Adrenal gland (tissue), 12 donors: ENCODE data around the gene CPA4. TPM values are rescaled to one million over a fixed set of nuclear protein-coding genes. Genes with fewer than 3 reads are reported as not detected.

Experiments
- DNase-seq, 7 donors: peaks; one replicate each; pipeline ENCODE4 v3.0.0-alpha.2; 2019 to 2020
- H3K27ac ChIP-seq, 5 donors: fragments of 200-600 bp; sonication (generic) in 4 of 5; 1 replicate in 3 of 5; 2 replicates in 2 of 5; pipeline versions ENCODE4 v1.5.1 to v1.8.0; 2016 to 2020; ENCODE audit warnings: mild to moderate bottlenecking in 1 of 5
- H3K27me3 ChIP-seq: fragments of 200-600 bp; 2 replicates; pipeline ENCODE4 v1.8.0; 2021
- H3K36me3 ChIP-seq, 2 donors: fragments of 200-600 bp; replicated peaks in 1 of 2; 1 replicate in 1 of 2; 2 replicates in 1 of 2; pipeline versions ENCODE4 v1.5.1 to v1.8.0; 2018 to 2022
- H3K4me1 ChIP-seq, 2 donors: fragments of 200-600 bp; replicated peaks in 1 of 2; 1 replicate in 1 of 2; 2 replicates in 1 of 2; pipeline versions ENCODE4 v1.5.1 to v1.8.0; 2018 to 2021
- H3K4me3 ChIP-seq, 4 donors: fragments of 200-600 bp; sonication (generic) in 3 of 4; one replicate each; pipeline ENCODE4 v1.5.1; 2016 to 2018
- H3K9me3 ChIP-seq, 3 donors: fragments of 200-600 bp; sonication (generic) in 1 of 3; replicated peaks in 1 of 3; 1 replicate in 2 of 3; 2 replicates in 1 of 3; pipeline versions ENCODE4 v1.5.1 to v1.8.0; 2016 to 2021
- CTCF ChIP-seq, 6 experiments: fragments of 450-650 bp in 4 of 6; fragments of 200-600 bp in 2 of 6; sonication (generic) in 1 of 6; IDR thresholded peaks; 1 replicate in 5 of 6; 2 replicates in 1 of 6; pipeline versions ENCODE4 v1.5.1 to v1.8.0; 2016 to 2021; ENCODE audit warnings: antibody characterized with exemption in 6 of 6, mild to moderate bottlenecking in 2 of 6, moderate library complexity in 1 of 6
- POLR2A ChIP-seq, 2 donors: fragments of 450-650 bp; IDR thresholded peaks; one replicate each; pipeline ENCODE4 v1.6.1; 2017; ENCODE audit warnings: antibody characterized with exemption in 2 of 2, mild to moderate bottlenecking in 2 of 2, moderate library complexity in 1 of 2
- WGBS, 4 donors: extraction: QIAGEN DNeasy Blood & Tissue Kit in 2 of 4; methylation state at CpG; one replicate each; pipeline versions ENCODE4 v1.1.5 to v1.1.7; 2013 to 2017; 5-methylcytosine and 5-hydroxymethylcytosine counted together
- intact Hi-C, 2 donors: fragments of 100-400 bp; cut with DNase I; formaldehyde crosslinking; loops; one replicate each; pipeline versions ENCODE4 v1.14.1 to v1.15.0; 2022 to 2023
- polyA plus RNA-seq, 3 donors: library from polyadenylated mRNA; stranded (reverse); fragments of 200-250 nt in 2 of 3; fragments of 350-450 nt in 1 of 3; fragmentation: Illumina TruSeq in 1 of 3; extraction: RNeasy Lipid Tissue Mini Kit (QIAGEN cat#74804) in 1 of 3; gene quantifications; one replicate each; pipeline ENCODE4 v1.2.3, GENCODE V29; 2013 to 2014
- total RNA-seq, 9 donors: library from RNA; depleted of rRNA in 4 of 9; stranded (reverse); fragments of >200 nt in 4 of 9; fragments of 120-200 nt in 1 of 9; fragmentation: NEBNext Ultra II Directional in 1 of 9; extraction: Animal tissue kit (Norgen Biotek cat#: 25700) in 1 of 9; gene quantifications; one replicate each; pipeline versions ENCODE4 v1.1.0 to v1.2.4, GENCODE V29; 2013 to 2023
- donor health status: healthy with polysubstance abuse.
- donor health status: Bipolar disorder and iron deficiency.
- donor health status: DM: yes; HTN: yes; CAD: no.
- donor health status: DM: no; HTN: no; CAD: no.
- donor health status: DM: no; HTN: no; CAD: no.
- donor health status: DM: yes; HTN: yes; CAD: no.

The CPA4 gene
- total and polyA plus RNA-seq, 12 donors: 0.55 to 26.7 (median 2.4) TPM; not detected in 1

GRCh38 chr7:130322615-130323014 is 29.7 kb downstream of the CPA4 start:
- Histone ChIP-seq H3K4me1 (no peaks in the 10 kb centered on the region), H3K27me3 (no peaks in the 10 kb centered on the region), H3K9me3 (no peaks in the 10 kb centered on the region), H3K27ac (no peak overlapping the region), H3K36me3 (no peaks in the 10 kb centered on the region), H3K4me3 (no peak overlapping the region)
- no peak for DNase-seq
- 94 to 98% (median 96%) methylated on average over 5 to 7 of the region's 7 CpGs for WGBS, 4 donors
- TF ChIP-seq CTCF (IDR thresholded peaks at IDR 0.05): no peak
- no peak for TF ChIP-seq POLR2A (IDR thresholded peaks at IDR 0.05)
- intact Hi-C loops: no loop called here

- TF ChIP-seq POLR2A (IDR thresholded peaks at IDR 0.05): no peak
- TF ChIP-seq CTCF (IDR thresholded peaks at IDR 0.05): no peak
- Histone ChIP-seq H3K4me3 (no peak overlapping the region), H3K9me3 (no peaks in the 10 kb centered on the region), H3K27me3 (no peaks in the 10 kb centered on the region), H3K27ac (peak overlapping the region in 1 of 5 donors; percentile 28), H3K4me1 (peaks cover 0 to 1% of the 10 kb centered on the region in 2 donors), H3K36me3 (no peaks in the 10 kb centered on the region)
- DNase-seq: no peak
- intact Hi-C loops: no loop called here
- WGBS, 4 donors: 87 to 94% (median 91%) methylated on average over 9 to 10 of the region's 10 CpGs
These were observed 31.5 kb downstream of the CPA4 start for GRCh38 chr7:130324306-130324943.

GRCh38 chr7:130329681-130330080 is 36.7 kb downstream of the CPA4 start:
- H3K27ac ChIP-seq: peak overlapping the region in 1 of 5 donors; percentile 2
- H3K4me3 ChIP-seq: no peak overlapping the region

More at GRCh38 chr7:130329681-130330080, 36.7 kb downstream of the CPA4 start:
- WGBS, 4 donors: 43 to 49% (median 46%) methylated on average over 3 of the region's 3 CpGs
- no peaks in the 10 kb centered on the region for H3K9me3 ChIP-seq
- intact Hi-C loops: no loop called here
- peaks cover 0 to 9% of the 10 kb centered on the region in 2 donors for H3K4me1 ChIP-seq
- no peaks in the 10 kb centered on the region for H3K27me3 ChIP-seq
- no peaks in the 10 kb centered on the region for H3K36me3 ChIP-seq
- no peak for TF ChIP-seq CTCF (IDR thresholded peaks at IDR 0.05)
- TF ChIP-seq POLR2A (IDR thresholded peaks at IDR 0.05): no peak
- peak in 1 of 7 donors; percentile 18 for DNase-seq
